GM12878 (cell line): ENCODE data around the gene CDCP1. TPM values are rescaled to one million over a fixed set of nuclear protein-coding genes. Genes with fewer than 3 reads are reported as not detected.

ENCODE experiments used
- ATAC-seq: fragments of 200-7000 bp; cut with Tn5 transposase; 3 replicates; pipeline ENCODE4 v1.9.1; 2020; ENCODE audit warnings: mild to moderate bottlenecking, moderate library complexity
- BruUV-seq: library from RNA; stranded (reverse); fragments of 400-500 nt; replicated peaks from 2 replicates; lab custom pipeline; 2021; lab: Mats Ljungman, UMichigan
- CTCF ChIA-PET: fragments of 300-600 bp; sonication (Branson Sonifier 250); formaldehyde crosslinking; extraction: SDS; loops from one replicate; lab custom pipeline; 2021; ENCODE audit warnings: inconsistent platforms; lab: Yijun Ruan, JAX
- POLR2A ChIA-PET: fragments of 350-600 bp; formaldehyde crosslinking; extraction: SDS; loops from one replicate; lab custom pipeline; 2021; ENCODE audit warnings: inconsistent platforms; lab: Charles Lee
- RAD21 ChIA-PET: fragments of 300-600 bp; sonication (Branson Sonifier 250); formaldehyde crosslinking; loops from one replicate; lab custom pipeline; 2023; ENCODE audit warnings: antibody characterized with exemption; ENCODE audit not compliant: unreplicated experiment; lab: Charles Lee
- SMC1A ChIA-PET: fragments of 300-600 bp; sonication (Branson Sonifier 250); formaldehyde crosslinking; loops from one replicate; lab custom pipeline; 2023; ENCODE audit not compliant: unreplicated experiment, uncharacterized antibody; lab: Charles Lee
- DNase-seq: peaks from one replicate; pipeline ENCODE4 v3.0.0-alpha.2; 2011; ENCODE audit warnings: low read depth, low spot score
- FAIRE-seq: peaks from 3 replicates; lab custom pipeline; 2011; peaks lifted over from hg19 to GRCh38; lab: Jason Lieb, UNC
- H2AFZ ChIP-seq: 2 replicates; pipeline ENCODE4 v1.6.0; 2011; ENCODE audit warnings: low read depth, low read length, control low read depth; ENCODE audit not compliant: control insufficient read depth
- H3K27ac ChIP-seq: 2 replicates; pipeline ENCODE4 v1.5.1; 2011; ENCODE audit warnings: control low read depth; ENCODE audit not compliant: control insufficient read depth, insufficient read depth
- H3K27me3 ChIP-seq, 2 experiments: replicated peaks in 1 of 2; 2 replicates each; pipeline versions ENCODE4 v1.6.0 to v1.6.1; 2011; ENCODE audit warnings: low read length in 1 of 2; ENCODE audit not compliant: control insufficient read depth in 2 of 2, insufficient read depth in 2 of 2
- H3K36me3 ChIP-seq, 2 experiments: 2 replicates each; pipeline ENCODE4 v1.5.1; 2011; ENCODE audit warnings: low read length in 1 of 2; ENCODE audit not compliant: control insufficient read depth in 2 of 2, insufficient read depth in 2 of 2
- H3K4me1 ChIP-seq: 2 replicates; pipeline ENCODE4 v1.6.1; 2011; ENCODE audit warnings: mild to moderate bottlenecking, low read length, moderate library complexity, mixed read lengths; ENCODE audit not compliant: control insufficient read depth, insufficient read depth
- H3K4me2 ChIP-seq: 2 replicates; pipeline ENCODE4 v1.6.0; 2011; ENCODE audit warnings: control low read depth; ENCODE audit not compliant: control insufficient read depth, insufficient read depth
- H3K4me3 ChIP-seq: fragments of 200-600 bp; sonication (generic); 2 replicates; pipeline ENCODE4 v1.5.1; 2016
- H3K79me2 ChIP-seq: 2 replicates; pipeline ENCODE4 v1.6.0; 2011; ENCODE audit warnings: low read length; ENCODE audit not compliant: control insufficient read depth, insufficient read depth
- H3K9ac ChIP-seq: 2 replicates; pipeline ENCODE4 v1.8.0; 2011; ENCODE audit warnings: low read length, control low read depth, mixed read lengths; ENCODE audit not compliant: control insufficient read depth, insufficient read depth
- H3K9me3 ChIP-seq: replicated peaks from 3 replicates; pipeline ENCODE4 v1.5.1; 2011; ENCODE audit warnings: mild to moderate bottlenecking, low read length; ENCODE audit not compliant: control insufficient read depth, insufficient read depth
- H4K20me1 ChIP-seq: 2 replicates; pipeline ENCODE4 v1.6.0; 2011; ENCODE audit not compliant: control insufficient read depth, insufficient read depth
- ATF3 ChIP-seq: IDR thresholded peaks from 2 replicates; pipeline ENCODE4 v1.6.1; 2011; ENCODE audit warnings: low read depth, mild to moderate bottlenecking, low read length, moderate library complexity, borderline replicate concordance; ENCODE audit errors: extremely low read depth
- CREB1 ChIP-seq: IDR thresholded peaks from 2 replicates; pipeline ENCODE4 v1.6.1; 2012; ENCODE audit warnings: low read depth, mild to moderate bottlenecking, inconsistent platforms
- DPF2 ChIP-seq: fragments of 450-650 bp; IDR thresholded peaks from 2 replicates; pipeline ENCODE4 v1.6.1; 2017; ENCODE audit warnings: mild to moderate bottlenecking
- KDM1A ChIP-seq: fragments of 200-600 bp; sonication (generic); IDR thresholded peaks from 2 replicates; pipeline ENCODE4 v1.6.1; 2016; ENCODE audit warnings: borderline replicate concordance
- MXI1 ChIP-seq: fragments of 150-350 bp; IDR thresholded peaks from 2 replicates; pipeline ENCODE4 v1.6.1; 2011; ENCODE audit warnings: low read depth, mild to moderate bottlenecking, inconsistent platforms, low read length, improper control_type of control experiment
- POLR2A ChIP-seq: IDR thresholded peaks from 2 replicates; pipeline ENCODE4 v1.6.1; 2011; ENCODE audit warnings: low read depth, mild to moderate bottlenecking, low read length
- SUPT20H ChIP-seq: IDR thresholded peaks from 2 replicates; pipeline ENCODE4 v1.6.1; 2011; ENCODE audit warnings: low read depth, mild to moderate bottlenecking, low read length, moderate library complexity, borderline replicate concordance; ENCODE audit not compliant: control insufficient read depth
- YBX1 ChIP-seq: fragments of 450-650 bp; IDR thresholded peaks from 2 replicates; pipeline ENCODE4 v1.6.1; 2016; ENCODE audit warnings: antibody characterized with exemption
- ZNF207 ChIP-seq: fragments of 450-650 bp; IDR thresholded peaks from 2 replicates; pipeline ENCODE4 v1.6.1; 2014; ENCODE audit warnings: antibody characterized with exemption, mild to moderate bottlenecking, borderline replicate concordance
- ZNF622 ChIP-seq: fragments of 450-650 bp; IDR thresholded peaks from 2 replicates; pipeline ENCODE4 v1.6.1; 2017; ENCODE audit warnings: mild to moderate bottlenecking, inconsistent platforms
- whole genome bisulfite sequencing: methylation state at CpG from one replicate; pipeline ENCODE4 v1.1.6; 2016; ENCODE audit warnings: low lambda C conversion rate; ENCODE audit not compliant: insufficient replicate concordance, insufficient coverage; ENCODE audit errors: missing lambda C conversion rate; 5-methylcytosine and 5-hydroxymethylcytosine counted together
- in situ Hi-C: fragments of 300-500 bp; cut with MboI; formaldehyde crosslinking; loops from 9 replicates; pipeline ENCODE4 v1.14.3; 2018; ENCODE audit warnings: mixed read lengths
- intact Hi-C: fragments of 100-400 bp; cut with micrococcal nuclease; formaldehyde crosslinking; loops from one replicate; pipeline ENCODE4 v1.14.2; 2022; ENCODE audit not compliant: unreplicated experiment
- polyA plus RNA-seq, 11 experiments: library from polyadenylated mRNA; depleted of rRNA in 4 of 11; unstranded in 6 of 11; stranded (reverse) in 5 of 11; fragments of >200 nt; fragmentation: Nextera tagmentation in 4 of 11; fragmentation: Illumina TruSeq in 1 of 11; extraction: Ambion mirVana in 4 of 11; extraction: Trizol in 1 of 11; gene quantifications; 1 replicate in 1 of 11; 2 replicates in 10 of 11; pipeline versions ENCODE4 v1.2.1 to v1.2.3, GENCODE V29; 2011 to 2016; ENCODE audit warnings: inconsistent platforms in 2 of 11, missing spikeins in 2 of 11, low read depth in 1 of 11
- total RNA-seq, 4 experiments: library from RNA; depleted of rRNA in 3 of 4; stranded (reverse); fragments of >200 nt in 3 of 4; fragmentation: Illumina TruSeq in 1 of 4; extraction: Trizol in 1 of 4; gene quantifications; 2 replicates each; pipeline versions ENCODE4 v1.2.1 to v1.2.3, GENCODE V29; 2013 to 2021
- TF ChIP-seq, protein P1 (sequence below): IDR thresholded peaks from 2 replicates; pipeline ENCODE4 v1.6.1; 2011; ENCODE audit warnings: borderline replicate concordance, low read depth, mild to moderate bottlenecking, moderate library complexity, low read length; ENCODE audit not compliant: insufficient read depth, poor library complexity, severe bottlenecking
- TF ChIP-seq, protein P2 (sequence below): fragments of 450-650 bp; IDR thresholded peaks from 2 replicates; pipeline ENCODE4 v1.6.1; 2014; ENCODE audit warnings: mild to moderate bottlenecking

The CDCP1 gene
- total and polyA plus RNA-seq, 10 of the 15 experiments (the other 5 are each of a cell fraction or from before 2014, with no cell fraction given), result 0.35 to 2.2 (median 0.86) TPM

DNA sequence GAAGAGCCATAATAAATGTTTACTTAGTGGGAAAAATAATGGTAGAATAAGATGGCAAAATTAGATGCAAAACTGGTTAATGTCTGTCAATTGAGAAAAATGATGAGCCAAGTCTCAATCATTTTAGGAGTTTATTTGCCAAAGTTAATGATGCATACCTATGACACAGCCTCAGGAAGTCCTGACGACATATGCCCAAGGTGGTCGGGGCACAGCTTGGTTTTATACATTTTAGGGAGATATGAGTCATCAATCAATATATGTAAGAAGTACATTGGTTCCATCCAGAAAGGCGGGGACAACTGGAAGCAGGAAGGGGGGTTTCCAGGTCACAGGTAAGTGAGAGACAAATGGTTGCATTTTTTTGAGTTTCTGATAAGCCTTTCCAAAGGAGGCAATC lies 88.6 kb downstream of the CDCP1 start:
- TF ChIP-seq ATF3, result no peak
- TF ChIP-seq SUPT20H, result no peak
- no peak for TF ChIP-seq KDM1A
- TF ChIP-seq CREB1, result no peak
- no peak overlapping the region for H2AFZ ChIP-seq
- SMC1A ChIA-PET, result interaction anchor here (1.0 to 6.6 kb wide), 4 partner anchors 9 to 153 kb away, joined by 4 to 120 read pairs (median 18); no protein-coding TSS in a partner anchor
- in situ Hi-C loops, result no loop called here
- RAD21 ChIA-PET, result interaction anchor here (1.8 to 4.9 kb wide), 2 partner anchors 15 to 153 kb away, joined by 4 to 101 read pairs; no protein-coding TSS in a partner anchor
- FAIRE-seq (no peak), DNase-seq (no peak), ATAC-seq (no peak)
- H3K79me2 ChIP-seq, result no peaks in the 10 kb centered on the region
- no peak overlapping the region for H3K9ac ChIP-seq
- BruUV-seq, result no TSS peak
- H3K4me2 ChIP-seq, result no peak overlapping the region
- 0% methylated on average over 3 of the region's 3 CpGs for WGBS
- H3K27me3 ChIP-seq, result no peaks in the 10 kb centered on the region
- H3K4me1 ChIP-seq, result no peaks in the 10 kb centered on the region
- no peaks in the 10 kb centered on the region for H3K9me3 ChIP-seq
- CTCF ChIA-PET, result interaction anchor here (0.7 to 12.6 kb wide), 5 partner anchors 16 to 381 kb away, joined by 3 to 282 read pairs (median 8); no protein-coding TSS in a partner anchor
- intact Hi-C loops, result no loop called here
- H3K36me3 ChIP-seq, result no peaks in the 10 kb centered on the region
- no peak overlapping the region for H3K4me3 ChIP-seq
- H4K20me1 ChIP-seq, result no peaks in the 10 kb centered on the region
- no peak overlapping the region for H3K27ac ChIP-seq
- POLR2A ChIA-PET, result no interaction called here

DNA sequence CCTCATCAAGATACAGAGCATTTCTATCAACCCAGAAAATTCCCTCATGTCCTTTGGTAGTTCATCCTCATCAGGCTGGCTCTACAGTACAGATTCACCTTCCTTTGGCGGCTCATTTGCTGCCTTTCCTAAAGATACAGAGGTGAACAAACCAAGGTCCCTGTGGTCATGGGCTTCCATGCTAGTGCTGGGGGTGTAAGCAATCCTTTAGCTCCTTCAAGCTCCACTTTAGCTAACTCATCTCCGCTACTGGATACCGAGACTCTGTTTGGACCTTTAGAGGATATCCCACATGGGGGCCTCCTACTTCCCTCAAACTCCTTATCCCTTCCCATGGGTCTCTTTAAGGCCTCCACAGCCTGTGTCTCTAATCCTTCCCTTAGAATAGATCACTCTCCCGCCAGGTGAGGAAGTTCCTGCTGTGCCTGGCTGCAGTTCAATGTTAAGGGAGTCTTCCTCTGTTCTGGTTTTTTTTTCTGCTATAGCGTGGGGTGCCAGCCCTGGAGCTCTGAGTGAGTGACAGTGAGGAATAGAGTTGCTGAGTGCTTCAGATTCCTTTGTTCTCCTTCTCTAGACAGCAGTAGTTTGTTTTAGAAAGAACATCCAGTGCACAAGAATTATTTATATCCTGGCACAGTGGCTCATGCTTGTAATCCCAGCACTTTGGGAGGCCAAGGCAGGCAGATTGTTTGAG lies 89.4 kb downstream of the CDCP1 start:
- ATAC-seq, result no peak
- H3K9me3 ChIP-seq, result no peaks in the 10 kb centered on the region
- no peak overlapping the region for H3K27ac ChIP-seq
- no peak for TF ChIP-seq ZNF622
- no peak for TF ChIP-seq ZNF207
- TF ChIP-seq, protein P1, sequence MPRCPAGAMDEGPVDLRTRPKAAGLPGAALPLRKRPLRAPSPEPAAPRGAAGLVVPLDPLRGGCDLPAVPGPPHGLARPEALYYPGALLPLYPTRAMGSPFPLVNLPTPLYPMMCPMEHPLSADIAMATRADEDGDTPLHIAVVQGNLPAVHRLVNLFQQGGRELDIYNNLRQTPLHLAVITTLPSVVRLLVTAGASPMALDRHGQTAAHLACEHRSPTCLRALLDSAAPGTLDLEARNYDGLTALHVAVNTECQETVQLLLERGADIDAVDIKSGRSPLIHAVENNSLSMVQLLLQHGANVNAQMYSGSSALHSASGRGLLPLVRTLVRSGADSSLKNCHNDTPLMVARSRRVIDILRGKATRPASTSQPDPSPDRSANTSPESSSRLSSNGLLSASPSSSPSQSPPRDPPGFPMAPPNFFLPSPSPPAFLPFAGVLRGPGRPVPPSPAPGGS, result no peak
- TF ChIP-seq, protein P2, sequence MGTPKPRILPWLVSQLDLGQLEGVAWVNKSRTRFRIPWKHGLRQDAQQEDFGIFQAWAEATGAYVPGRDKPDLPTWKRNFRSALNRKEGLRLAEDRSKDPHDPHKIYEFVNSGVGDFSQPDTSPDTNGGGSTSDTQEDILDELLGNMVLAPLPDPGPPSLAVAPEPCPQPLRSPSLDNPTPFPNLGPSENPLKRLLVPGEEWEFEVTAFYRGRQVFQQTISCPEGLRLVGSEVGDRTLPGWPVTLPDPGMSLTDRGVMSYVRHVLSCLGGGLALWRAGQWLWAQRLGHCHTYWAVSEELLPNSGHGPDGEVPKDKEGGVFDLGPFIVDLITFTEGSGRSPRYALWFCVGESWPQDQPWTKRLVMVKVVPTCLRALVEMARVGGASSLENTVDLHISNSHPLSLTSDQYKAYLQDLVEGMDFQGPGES, result no peak
- no peak for TF ChIP-seq DPF2
- no peak for TF ChIP-seq ATF3
- TF ChIP-seq YBX1, result no peak
- no peak for TF ChIP-seq POLR2A
- TF ChIP-seq MXI1, result no peak
- ChIA-PET SMC1A (interaction anchor here (0.9 to 6.6 kb wide), 8 partner anchors 8 to 154 kb away, joined by 3 to 120 read pairs (median 10); no protein-coding TSS in a partner anchor), CTCF (interaction anchor here (1.0 to 12.6 kb wide), 7 partner anchors 15 to 195 kb away, joined by 3 to 282 read pairs (median 7); no protein-coding TSS in a partner anchor), POLR2A (no interaction called here), RAD21 (interaction anchor here (1.2 to 4.9 kb wide), 5 partner anchors 14 to 154 kb away, joined by 3 to 101 read pairs (median 4); no protein-coding TSS in a partner anchor)
- intact Hi-C loops (no loop called here), in situ Hi-C loops (no loop called here)
- DNase-seq, result no peak
- WGBS, result 43% methylated on average over 5 of the region's 5 CpGs
- BruUV-seq, result no TSS peak
- H3K79me2 ChIP-seq, result no peaks in the 10 kb centered on the region
- no peaks in the 10 kb centered on the region for H3K27me3 ChIP-seq
- H3K4me3 ChIP-seq, result no peak overlapping the region
- no peak overlapping the region for H3K9ac ChIP-seq
- no peaks in the 10 kb centered on the region for H3K4me1 ChIP-seq
- no peak overlapping the region for H2AFZ ChIP-seq
- H3K4me2 ChIP-seq, result no peak overlapping the region
- no peaks in the 10 kb centered on the region for H4K20me1 ChIP-seq
- no peak for FAIRE-seq
- no peaks in the 10 kb centered on the region for H3K36me3 ChIP-seq
